ENCODE results near the gene SMIM36.
"Not testable (repeated sequence)": the region's sequence is repeated elsewhere in the genome, so short reads cannot be mapped to it uniquely, and the experiment has no call there.

The SMIM36 gene

DNA sequence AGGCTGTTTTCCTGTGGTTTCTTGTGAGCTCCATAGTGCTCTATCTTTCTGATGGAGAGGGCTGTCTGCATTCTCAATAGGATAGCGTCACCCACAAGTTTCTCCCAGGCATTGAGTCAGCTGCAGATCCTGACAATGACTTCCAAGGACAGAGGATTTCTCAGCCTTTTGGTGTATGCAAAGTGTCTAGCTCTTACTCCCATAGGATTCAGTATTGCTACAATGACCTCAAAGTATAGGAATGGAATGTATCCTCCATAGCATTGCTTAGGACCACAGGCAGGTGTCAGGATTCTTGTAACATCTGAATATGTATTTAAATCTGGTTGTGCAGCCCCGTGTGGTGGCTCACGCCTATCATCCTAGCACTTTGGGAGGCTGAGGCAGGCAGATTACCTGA lies 32.3 kb downstream of the SMIM36 start:
- DNase-seq (ENCODE audit: low read depth), result no peak
- no peak for TF ChIP-seq CTCF (IDR thresholded peaks at IDR 0.05; ENCODE audit: control insufficient read depth, extremely low read depth, insufficient read depth)
- no peak overlapping the region for H3K4me3 ChIP-seq (ENCODE audit: low read depth, low read length)

DNA sequence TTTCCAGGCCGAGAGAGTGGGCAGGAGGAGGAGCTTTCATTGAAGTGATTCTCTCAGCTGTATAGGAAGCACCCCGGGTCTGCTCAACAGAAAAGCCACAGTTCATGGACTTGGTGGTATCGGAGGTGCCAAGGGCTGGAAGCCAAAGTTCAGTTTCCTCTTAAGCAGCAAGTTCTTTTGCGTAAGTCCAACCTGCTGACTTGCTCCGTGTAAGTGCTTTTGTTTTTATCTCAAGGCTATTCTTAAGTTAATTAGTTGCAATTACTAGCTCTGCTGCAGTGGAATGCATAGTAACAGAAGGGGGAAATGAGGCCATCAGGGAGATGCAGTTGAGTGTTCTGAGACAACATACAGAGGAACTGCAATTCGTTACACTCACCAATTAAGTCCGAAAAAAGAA lies 44.6 kb downstream of the SMIM36 start:
- H3K4me3 ChIP-seq (ENCODE audit: low read depth, low read length), result no peak overlapping the region
- no peak for DNase-seq (ENCODE audit: low read depth)
- TF ChIP-seq CTCF (IDR thresholded peaks at IDR 0.05; ENCODE audit: control insufficient read depth, extremely low read depth, insufficient read depth), result no peak

DNA sequence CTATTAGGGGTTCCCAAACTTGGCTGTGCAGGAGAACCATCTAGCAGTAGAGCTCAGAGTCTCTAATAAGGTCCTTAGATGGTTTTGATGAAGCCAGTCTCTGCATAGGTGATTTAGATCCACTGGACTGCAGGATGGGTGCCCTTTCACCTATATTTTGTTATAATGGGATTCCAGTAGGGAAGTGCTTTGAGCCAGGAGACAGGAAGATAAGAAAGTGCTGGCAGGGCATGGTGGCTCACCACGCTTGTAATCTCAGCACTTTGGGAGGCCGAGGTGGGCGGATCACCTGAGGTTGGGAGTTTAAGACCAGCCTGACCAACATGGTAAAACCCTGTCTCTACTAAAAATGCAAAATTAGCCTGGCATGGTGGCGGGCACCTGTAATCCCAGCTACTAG lies 45.5 kb downstream of the SMIM36 start:
- not testable (repeated sequence) for DNase-seq (ENCODE audit: low read depth); H3K4me3 ChIP-seq (ENCODE audit: low read depth, low read length)

GRCh38 chr17:55463600-55463999 lies 47.7 kb downstream of the SMIM36 start:
- no peak for TF ChIP-seq CTCF (IDR thresholded peaks at IDR 0.05; ENCODE audit: control insufficient read depth, extremely low read depth, insufficient read depth)
- H3K4me3 ChIP-seq (ENCODE audit: low read depth, low read length), result no peak overlapping the region

DNA sequence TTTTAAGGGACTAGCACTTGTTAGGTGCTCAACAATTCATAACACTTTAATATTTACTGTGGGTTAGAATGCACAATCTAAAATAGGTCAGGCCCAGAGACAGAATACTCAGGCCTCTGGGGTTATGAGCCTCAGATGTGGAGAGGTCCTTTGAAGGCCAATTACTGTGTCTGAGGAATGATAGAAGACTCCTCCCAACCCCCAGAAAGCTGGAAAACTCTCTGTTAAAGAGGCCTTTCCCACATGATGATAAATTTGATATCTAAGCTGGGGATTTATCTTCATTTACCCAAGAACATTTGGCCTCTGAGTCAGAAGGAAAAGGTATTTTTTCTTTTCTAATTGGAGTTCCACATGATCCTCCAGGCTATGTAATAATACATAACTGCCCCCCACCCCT lies 48.5 kb downstream of the SMIM36 start:
- TF ChIP-seq CTCF (IDR thresholded peaks at IDR 0.05; ENCODE audit: control insufficient read depth, extremely low read depth, insufficient read depth), result no peak
- no peak for DNase-seq (ENCODE audit: low read depth)

More at GRCh38 chr17:55463600-55463999, 47.7 kb downstream of the SMIM36 start:
- DNase-seq (ENCODE audit: low read depth), result no peak

GRCh38 chr17:55462234-55462633 lies 49.0 kb downstream of the SMIM36 start:
- TF ChIP-seq CTCF (IDR thresholded peaks at IDR 0.05; ENCODE audit: control insufficient read depth, extremely low read depth, insufficient read depth), result no peak
- no peak for DNase-seq (ENCODE audit: low read depth)
- no peak overlapping the region for H3K4me3 ChIP-seq (ENCODE audit: low read depth, low read length)

More for the DNA sequence above, 48.5 kb downstream of the SMIM36 start:
- H3K4me3 ChIP-seq (ENCODE audit: low read depth, low read length), result no peak overlapping the region

GRCh38 chr17:55458978-55459377 lies 52.3 kb downstream of the SMIM36 start:
- no peak overlapping the region for H3K4me3 ChIP-seq (ENCODE audit: low read depth, low read length)
- DNase-seq (ENCODE audit: low read depth), result no peak
- no peak for TF ChIP-seq CTCF (IDR thresholded peaks at IDR 0.05; ENCODE audit: control insufficient read depth, extremely low read depth, insufficient read depth)

Measured in LNCaP clone FGC (cell line).